Activated CD4-positive, alpha-beta T cell treated with anti-CD3 and anti-CD28 coated beads, Interleukin-2, amount 50 U/mL, for 4 hours (primary cell): Measurements from ENCODE around the gene CDH23.

ENCODE experiments used
- DNase-seq, 2 experiments: peaks; one replicate each; pipeline ENCODE4 v3.0.0-alpha.2; 2020

CDH23 gene

DNA sequence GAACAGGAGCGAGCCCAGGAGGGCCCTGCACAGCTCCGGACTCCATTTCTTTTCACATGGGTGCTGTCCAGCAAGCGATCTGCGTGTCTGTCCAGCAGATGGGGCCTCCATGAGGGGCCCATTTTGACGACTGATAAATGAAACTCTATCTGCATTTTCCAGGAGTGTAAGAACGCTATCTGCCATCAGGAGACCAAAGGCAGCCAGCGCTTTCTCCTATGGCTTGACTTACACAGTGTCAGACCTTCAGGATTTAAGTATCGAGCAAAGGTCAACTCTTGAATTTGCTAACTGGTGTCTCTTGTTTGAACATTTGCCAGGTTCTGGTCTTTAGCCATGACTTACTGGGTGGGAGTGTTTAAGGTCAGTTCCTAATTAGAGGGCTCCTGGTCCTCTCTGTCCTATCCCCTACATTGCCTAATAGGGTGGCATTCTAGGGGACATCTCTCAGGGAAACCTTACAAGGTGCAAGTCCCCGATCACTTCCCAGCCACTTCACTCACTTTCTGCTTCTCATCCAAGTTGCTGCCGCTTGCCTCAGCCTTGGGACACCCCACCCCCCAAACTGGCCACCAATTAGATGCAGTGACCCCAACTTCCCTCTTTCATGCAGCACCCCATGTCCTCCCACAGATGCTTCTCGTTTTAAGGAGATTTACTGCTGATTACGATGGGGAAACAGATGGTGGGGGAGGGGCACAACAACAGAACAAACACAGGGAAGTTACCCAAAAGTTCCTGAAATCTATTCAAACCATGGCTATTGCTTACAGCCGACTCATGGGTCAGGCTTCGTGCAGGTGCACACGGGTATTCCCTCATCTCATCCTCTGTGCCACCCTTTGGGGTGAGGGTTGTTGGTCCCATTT lies 356.6 kb downstream of the CDH23 start:
- DNase-seq, result no peak

DNA sequence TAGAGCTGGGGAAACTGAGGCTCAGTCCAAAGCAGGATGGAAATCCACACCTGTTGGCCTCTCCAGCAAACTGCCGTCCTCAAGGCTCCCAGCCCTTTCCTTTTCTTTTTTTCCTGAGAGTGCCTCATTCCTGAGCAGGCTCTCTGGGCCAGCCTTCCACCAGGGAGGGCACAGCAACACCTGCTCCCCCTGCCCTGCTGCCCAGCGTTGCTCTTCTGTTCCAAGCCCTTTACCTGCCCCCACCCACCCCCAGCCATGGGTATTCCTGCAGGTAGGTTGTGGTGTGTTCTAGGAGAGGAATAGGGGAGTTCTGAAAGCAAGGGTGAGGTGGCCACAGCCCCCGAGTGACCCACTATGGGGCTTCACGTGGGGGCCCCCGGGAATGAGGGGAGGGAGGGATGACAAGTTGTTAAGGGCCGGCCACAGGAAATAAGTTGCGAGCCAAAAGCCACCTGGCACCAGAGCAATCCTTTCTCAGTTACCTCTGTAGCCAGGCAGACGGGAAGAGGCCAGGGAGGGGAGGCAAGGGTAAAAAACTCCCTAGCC lies 357.3 kb downstream of the CDH23 start:
- no peak for DNase-seq

- no peak for DNase-seq
Measured at GRCh38 chr10:71754562-71754961, 357.8 kb downstream of the CDH23 start.

DNA sequence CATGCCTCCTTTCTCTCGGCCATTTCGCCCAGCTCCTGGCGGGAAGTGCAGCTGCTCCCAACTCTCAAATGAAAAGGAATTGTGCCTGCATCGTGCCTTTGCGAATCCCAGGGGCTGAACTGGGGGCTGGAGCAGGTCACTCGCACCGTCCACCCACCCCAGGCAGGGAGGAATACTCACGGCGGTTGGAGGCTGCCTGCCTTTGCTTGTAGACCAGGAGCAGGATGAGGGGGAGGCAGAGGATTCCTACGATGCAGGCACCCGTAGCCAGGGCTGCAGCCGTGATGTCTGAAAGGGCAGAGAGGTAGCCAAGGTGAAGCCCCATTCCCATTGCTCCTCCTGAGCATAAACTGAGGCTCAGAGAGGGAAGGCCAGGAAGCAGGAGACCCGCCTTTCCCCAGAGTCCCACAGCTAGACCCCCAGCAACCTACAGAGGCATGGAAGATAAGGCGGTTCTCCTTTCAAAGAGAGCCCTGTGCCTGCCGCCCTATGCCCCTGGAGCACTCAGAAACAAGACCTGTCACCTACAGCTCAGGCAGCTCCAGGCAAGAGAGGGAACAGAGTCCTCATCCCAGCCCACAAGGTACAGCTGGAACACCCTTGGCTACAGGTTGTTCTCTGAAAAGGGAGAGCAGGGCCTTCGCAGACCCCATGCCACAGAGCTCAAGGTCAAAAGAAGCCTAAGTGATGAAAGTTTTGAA lies 358.6 kb downstream of the CDH23 start:
- DNase-seq, result no peak

DNA sequence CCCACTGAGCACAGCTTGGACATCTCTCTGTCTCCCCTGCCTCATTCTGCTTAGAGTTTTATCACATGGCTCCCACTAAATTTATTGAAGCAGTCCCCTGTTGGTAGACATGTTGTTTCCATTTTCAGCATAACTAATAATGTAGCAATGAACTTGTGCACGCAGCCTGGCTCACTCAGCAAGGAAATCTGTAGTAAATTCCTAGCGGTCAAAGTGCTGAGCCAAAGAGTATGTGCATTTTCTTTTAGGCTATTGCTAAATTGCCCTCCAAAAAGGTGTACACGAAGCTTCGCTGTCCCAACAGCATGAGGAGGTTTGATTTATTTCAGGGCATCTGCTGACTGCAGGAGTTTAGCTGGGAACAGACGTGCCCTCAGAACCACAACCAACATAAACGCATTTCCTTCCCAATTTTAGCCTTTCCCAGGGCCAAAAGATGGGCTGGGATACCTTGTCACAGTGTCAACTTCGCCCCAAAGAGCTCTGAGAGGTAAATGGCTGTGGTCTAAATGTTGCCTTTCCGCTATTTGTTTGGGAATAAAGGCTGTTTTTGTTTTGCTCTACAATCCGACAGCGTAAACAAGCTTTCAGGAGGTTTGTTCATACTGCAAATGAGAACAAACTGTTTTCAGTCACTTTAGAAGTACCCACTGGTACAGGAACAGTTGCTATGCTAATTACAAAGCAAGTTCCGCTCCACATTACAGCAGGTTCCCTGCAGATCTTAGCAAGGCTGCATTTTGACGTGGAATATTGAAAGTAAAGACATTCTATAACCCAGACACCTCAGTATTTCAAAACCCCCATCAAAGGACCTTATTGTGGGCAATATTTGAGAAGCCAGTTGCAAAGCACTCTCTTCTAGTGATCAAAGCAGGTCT lies 359.8 kb downstream of the CDH23 start:
- no peak for DNase-seq

- DNase-seq, result no peak
Measured at GRCh38 chr10:71757399-71757922, 360.7 kb downstream of the CDH23 start.

DNA sequence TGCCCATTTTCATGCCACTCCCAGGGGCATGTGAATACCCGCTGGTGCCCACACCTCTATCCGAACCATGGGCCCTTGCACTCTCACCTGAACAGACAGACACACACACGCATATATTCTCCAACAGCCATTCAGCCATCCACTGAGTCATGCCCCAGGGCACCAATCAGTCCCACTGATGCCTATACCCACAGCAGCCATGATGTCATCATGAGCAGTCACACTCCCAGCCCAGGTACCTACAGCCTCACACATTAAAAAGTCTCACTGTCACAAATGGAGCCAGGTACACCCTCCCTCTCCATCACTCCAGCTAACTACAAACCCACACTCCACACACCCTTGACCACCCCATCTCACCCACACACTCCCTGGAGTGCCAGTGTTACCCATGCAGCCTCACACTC lies 364.4 kb downstream of the CDH23 start:
- peak; percentile 59 to 68 for DNase-seq

DNA sequence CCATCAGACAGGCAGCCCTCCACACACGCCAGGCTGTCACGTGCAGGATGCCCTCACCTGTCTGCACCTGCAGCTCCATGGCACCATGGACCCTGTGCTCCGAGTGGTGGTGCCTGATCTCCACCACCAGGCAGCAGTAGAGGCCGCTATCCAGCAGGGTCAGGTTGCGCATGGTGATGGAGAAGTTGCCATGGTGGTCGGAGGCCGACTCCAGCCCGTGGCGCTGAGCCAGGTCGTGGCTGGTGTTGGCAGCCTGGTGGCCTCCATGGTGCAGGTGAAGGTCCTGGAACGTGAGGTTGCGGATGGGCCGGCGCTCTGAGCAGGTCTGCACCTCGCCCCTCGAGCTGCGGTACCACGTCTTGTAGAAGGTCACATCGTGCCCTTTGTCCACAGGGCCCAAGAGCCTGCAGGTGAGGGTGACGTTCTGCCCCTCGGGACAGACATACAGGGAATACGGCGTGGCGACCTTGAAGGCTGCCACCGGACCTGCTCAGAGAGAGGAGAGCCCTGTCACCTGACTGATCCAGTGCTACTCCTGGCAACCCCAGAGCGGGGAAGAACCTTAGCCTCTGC lies 364.9 kb downstream of the CDH23 start:
- DNase-seq, result no peak

- DNase-seq, result no peak
Measured at GRCh38 chr10:71762324-71762723, 365.6 kb downstream of the CDH23 start.

- no peak for DNase-seq
Measured at GRCh38 chr10:71763352-71764127, 366.8 kb downstream of the CDH23 start.

DNA sequence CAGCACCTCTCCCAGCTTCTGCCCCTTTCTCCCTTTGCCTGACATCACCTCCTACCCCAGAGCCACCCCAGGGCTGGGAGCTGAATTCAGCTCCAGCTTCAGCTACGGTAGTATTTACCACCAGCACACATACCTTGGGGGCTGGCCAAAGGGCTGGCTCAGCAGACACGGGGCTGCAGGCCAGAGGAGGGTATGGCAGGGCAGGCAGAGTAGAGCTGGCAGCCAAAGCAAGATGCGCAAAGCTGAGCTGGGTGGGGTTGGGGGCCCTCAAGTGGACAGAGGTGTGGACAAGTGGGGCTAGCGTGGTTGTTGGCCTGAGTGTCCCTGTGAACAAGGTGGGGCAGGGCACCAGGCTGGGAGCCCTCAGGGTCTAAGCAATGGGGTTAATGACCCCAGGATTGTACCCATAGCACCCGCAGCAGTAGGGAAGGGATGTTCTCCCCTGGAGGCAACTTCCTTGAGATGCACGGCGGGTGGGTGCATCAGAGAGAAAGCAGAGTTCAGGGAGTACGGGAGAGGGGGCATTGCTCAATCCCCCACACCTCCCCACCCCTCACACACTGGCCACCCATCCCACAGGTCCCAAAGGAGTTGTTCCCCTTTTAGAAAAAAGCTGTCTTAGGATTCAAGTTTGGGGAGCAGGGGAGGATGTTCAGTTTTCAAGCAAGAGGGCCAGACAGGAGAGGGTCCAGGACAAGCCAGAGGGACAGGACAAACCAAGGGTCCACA lies 368.6 kb downstream of the CDH23 start:
- no peak for DNase-seq

DNA sequence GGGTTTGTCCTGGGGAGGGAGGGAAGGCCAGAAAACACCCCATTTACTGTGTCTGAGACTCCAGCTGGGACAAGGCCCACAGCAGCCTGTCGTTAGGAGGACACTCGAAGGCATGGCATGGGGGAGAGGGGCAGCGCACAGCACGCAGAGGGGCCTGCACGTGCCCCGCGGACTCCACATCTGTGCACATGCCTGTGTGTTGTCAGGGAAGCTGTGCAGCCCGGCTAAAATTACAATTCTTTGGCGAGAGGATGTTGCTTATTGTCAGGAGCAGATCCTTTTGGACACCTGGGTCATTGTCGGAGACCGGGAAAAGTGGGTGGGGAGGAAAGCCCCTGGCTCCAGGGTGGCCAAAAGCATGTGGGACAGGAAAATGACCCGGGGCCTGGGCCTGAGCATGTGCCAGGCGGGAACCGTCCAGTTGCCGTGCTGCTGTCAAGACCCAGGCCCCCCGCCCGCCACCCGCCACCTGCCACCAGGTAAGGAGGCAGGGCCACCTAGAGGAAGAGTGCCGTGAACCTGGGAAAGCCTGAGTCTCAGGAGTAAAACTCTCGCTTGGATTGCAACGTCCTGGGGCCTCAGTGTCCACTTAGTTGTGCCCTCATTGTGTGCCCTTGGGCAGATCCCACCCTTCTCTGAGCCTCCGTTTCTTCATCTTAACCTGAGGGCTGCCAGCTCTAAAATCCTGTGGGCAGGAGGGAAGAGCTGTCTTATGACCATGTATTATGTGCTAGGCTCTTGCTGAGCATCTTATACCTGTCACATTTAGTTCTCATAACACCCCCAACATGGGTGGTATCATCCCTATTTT lies 369.4 kb downstream of the CDH23 start:
- DNase-seq, result no peak

DNA sequence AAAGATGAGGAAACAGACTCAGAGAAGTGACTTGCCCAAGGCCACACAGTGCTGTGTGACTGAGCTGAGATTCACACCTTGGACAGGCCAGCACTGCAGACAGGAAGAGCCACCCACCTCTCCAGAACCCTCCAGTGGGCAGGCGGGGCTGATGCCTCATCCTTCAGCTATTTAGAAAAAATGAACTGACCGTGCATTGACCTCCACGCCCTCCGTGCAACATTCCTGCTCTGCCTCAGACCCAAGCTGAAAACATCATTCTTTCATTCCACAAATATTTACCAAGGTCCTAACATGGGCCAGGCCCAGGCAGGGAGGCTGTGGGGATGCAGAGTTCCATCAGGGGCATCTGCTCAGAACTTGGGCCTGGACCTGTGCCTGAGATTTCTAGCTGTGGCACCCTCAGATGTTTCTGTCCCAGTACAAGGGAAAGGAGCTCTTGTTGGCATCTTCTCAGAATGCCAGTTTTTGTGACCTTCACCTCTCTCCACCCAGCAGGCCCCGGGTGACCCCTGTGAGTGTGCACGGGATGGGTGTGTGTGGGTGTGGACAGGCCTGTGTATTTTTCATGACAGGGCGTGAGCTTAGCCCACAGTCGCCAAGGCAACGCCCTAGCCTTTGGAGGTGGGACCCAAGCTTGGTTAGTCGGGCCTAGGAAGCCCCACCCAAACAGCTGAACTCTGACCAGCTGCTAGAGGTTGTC lies 370.1 kb downstream of the CDH23 start:
- DNase-seq, result no peak

DNA sequence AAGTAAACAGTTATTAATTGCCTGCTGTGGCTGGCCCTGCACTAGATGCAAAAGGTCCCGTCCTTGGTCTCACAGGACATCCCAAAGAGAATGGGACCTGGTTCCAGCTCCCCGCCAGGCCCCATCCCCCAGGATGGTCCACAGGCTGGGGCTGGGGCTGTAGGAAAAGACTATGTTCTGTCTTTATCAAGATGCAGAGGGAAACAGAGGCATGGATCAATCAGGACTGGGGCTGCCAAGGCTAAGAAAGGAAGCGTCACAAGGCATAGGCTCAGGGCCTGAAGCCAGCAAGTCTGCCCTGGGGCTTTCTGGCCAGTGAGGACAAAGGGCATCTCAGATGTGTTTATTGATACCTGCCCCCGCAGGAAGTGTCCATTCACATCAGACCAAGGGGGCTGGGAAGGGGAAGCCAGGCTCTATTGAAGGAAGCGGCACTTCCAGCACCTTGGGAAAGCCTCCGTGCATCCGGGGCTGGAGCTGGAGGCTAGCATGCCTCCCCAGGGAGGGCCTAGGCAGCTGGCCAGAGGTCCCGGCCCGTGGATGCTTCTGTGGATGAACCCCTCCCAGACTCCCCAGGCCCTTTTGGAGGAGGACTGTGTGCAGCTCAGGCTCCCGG lies 370.8 kb downstream of the CDH23 start:
- DNase-seq, result no peak

GRCh38 chr10:71769279-71769823 lies 372.6 kb downstream of the CDH23 start:
- DNase-seq, result no peak

DNA sequence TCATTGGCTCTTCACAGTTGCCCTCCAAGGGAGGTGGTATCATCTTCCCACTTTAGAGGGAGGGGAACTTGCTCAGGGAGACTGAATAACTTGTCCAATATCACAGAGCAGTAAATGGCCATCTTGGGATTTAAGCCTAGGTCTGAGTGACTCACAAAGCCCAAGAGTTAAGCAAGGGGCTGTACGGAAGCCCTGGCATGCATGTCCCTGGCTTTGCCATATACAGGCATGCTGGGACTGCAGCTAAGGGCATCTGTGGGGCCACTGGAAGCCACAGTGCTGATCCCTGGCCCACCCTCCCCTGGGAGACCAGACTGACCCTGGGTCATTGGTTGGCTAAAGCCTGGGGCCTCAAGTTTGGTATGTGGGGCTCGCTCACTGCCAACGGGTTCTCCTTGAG lies 373.5 kb downstream of the CDH23 start:
- no peak for DNase-seq

- DNase-seq, result no peak
Measured at GRCh38 chr10:71770789-71771188, 374.1 kb downstream of the CDH23 start.

DNA sequence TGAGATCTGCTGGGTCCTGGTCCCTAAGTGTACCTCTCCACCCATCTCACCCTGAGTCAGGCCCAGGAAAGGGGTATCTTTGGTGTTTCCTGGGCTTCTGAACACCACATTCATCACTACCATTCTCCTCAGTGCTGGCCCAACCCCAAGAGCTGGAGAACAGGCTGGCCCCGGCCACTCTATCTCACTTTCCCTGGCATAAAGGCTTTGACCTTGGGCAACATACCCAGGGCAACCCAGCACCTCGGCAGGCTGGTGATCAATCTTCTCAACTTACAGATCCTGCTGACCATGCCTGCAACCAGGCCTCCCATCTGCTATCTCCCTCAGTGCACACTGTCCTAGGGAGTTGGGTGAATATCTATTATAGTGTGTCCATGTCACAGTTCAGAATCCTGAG lies 374.5 kb downstream of the CDH23 start:
- no peak for DNase-seq
